Measurements from ENCODE around the gene SAMSN1. TPM values are rescaled to one million over a fixed set of nuclear protein-coding genes. Genes with fewer than 3 reads are reported as not detected.

The SAMSN1 gene
- total RNA-seq, 1 experiment from 2014 or later = 2.8 TPM

GRCh38 chr21:14528815-14529214 lies 17.3 kb downstream of the SAMSN1 start:
- H3K9me3 Mint-ChIP-seq = no peaks in the 10 kb centered on the region
- no peak overlapping the region for H4K91ac ChIP-seq (ENCODE audit: insufficient read length, low read depth, low read length)

More at GRCh38 chr21:14528815-14529214, 17.3 kb downstream of the SAMSN1 start:
- no peaks in the 10 kb centered on the region for H3K23me2 ChIP-seq (ENCODE audit: insufficient read length, low read depth, low read length, poor library complexity, severe bottlenecking)
- H3K4me1 ChIP-seq (ENCODE audit: insufficient read depth, low read length) = no peaks in the 10 kb centered on the region
- no peaks in the 10 kb centered on the region for H3K79me2 ChIP-seq (ENCODE audit: insufficient read depth, low read length)
- WGBS (ENCODE audit: extremely low coverage, insufficient read length, low lambda C conversion rate) = no CpG with 5 or more reads among the region's 4 CpGs
- DNase-seq = no peak
- H2AFZ ChIP-seq (ENCODE audit: low read length) = no peak overlapping the region
- H3K27ac ChIP-seq (ENCODE audit: insufficient read length, low read depth, low read length) = no peak overlapping the region
- H2BK120ac ChIP-seq (ENCODE audit: low read depth, low read length, poor library complexity, severe bottlenecking) = no peak overlapping the region
- no peak overlapping the region for H2AK5ac ChIP-seq (ENCODE audit: insufficient read length, low read length)
- no peak overlapping the region for H2BK12ac ChIP-seq (ENCODE audit: insufficient read length, low read depth, low read length)
- no peak overlapping the region for H3K9ac ChIP-seq (ENCODE audit: extremely low read depth, insufficient read length, low read length)
- no peaks in the 10 kb centered on the region for H3K36me3 Mint-ChIP-seq (ENCODE audit: insufficient read depth in 1 of 3, low read depth in 3 of 3)
- no peaks in the 10 kb centered on the region for H3K9me3 ChIP-seq (ENCODE audit: control insufficient read depth, low read depth, low read length)
- no peak overlapping the region for H3K4ac ChIP-seq (ENCODE audit: low read depth, low read length)
- no peaks in the 10 kb centered on the region for H3K27me3 ChIP-seq (ENCODE audit: insufficient read depth, low read length)
- no peaks in the 10 kb centered on the region for H3K79me1 ChIP-seq (ENCODE audit: insufficient read depth, low read depth, low read length, poor library complexity, severe bottlenecking)
- H3K18ac ChIP-seq (ENCODE audit: insufficient read length, low read depth, low read length) = no peak overlapping the region
- no peak overlapping the region for H3K23ac ChIP-seq (ENCODE audit: insufficient read length, low read depth, low read length)
- no peak overlapping the region for H3K4me2 ChIP-seq (ENCODE audit: insufficient read depth, insufficient read length, low read length)
- no peak overlapping the region for H4K5ac ChIP-seq (ENCODE audit: insufficient read length, low read depth, low read length)
- H4K8ac ChIP-seq (replicated peaks; ENCODE audit: insufficient read length, low read depth, low read length) = no peak overlapping the region
- H3K27me3 Mint-ChIP-seq (ENCODE audit: low read depth) = no peaks in the 10 kb centered on the region
- no peaks in the 10 kb centered on the region for H3K4me1 Mint-ChIP-seq
- H3K14ac ChIP-seq (ENCODE audit: insufficient read depth, low read length) = no peak overlapping the region
- no peak overlapping the region for H3K4me3 Mint-ChIP-seq
- H2BK5ac ChIP-seq (ENCODE audit: insufficient read length, low read length) = no peak overlapping the region
- TF ChIP-seq CTCF (conservative IDR thresholded peaks at IDR 0.05) = no peak
- no peak overlapping the region for H2BK15ac ChIP-seq (ENCODE audit: low read depth, low read length)
- no peak overlapping the region for H3K56ac ChIP-seq (ENCODE audit: insufficient read length, low read depth, low read length)
- no peak overlapping the region for H3T11ph ChIP-seq (ENCODE audit: low read length)
- no peaks in the 10 kb centered on the region for H4K20me1 ChIP-seq (ENCODE audit: control insufficient read depth, insufficient read depth, insufficient read length)
- no peak overlapping the region for H3K27ac Mint-ChIP-seq
- no peak overlapping the region for H2BK20ac ChIP-seq (ENCODE audit: low read depth, low read length, poor library complexity, severe bottlenecking)

All from H9 (cell line).